HEK293 (cell line): ENCODE measurements around the gene TET3.
A peak's percentile ranks its signal among the peaks of the same experiment; 100 is the strongest.

Experiments used
- CTCF ChIA-PET: fragments of 350-600 bp; formaldehyde crosslinking; extraction: SDS; loops from one replicate; lab custom pipeline; 2021; ENCODE audit warnings: antibody characterized with exemption; lab: Yijun Ruan, JAX
- POLR2A ChIA-PET: fragments of 300-600 bp; formaldehyde crosslinking; extraction: SDS; loops from one replicate; lab custom pipeline; 2020; ENCODE audit warnings: antibody characterized with exemption, inconsistent platforms; lab: Yijun Ruan, JAX
- H3K27ac ChIP-seq: fragments of 200-500 bp; sonication (Bioruptor generic); 2 replicates; pipeline ENCODE4 v1.5.1; 2014; ENCODE audit warnings: low read depth, low read length, control low read depth, inconsistent platforms; ENCODE audit errors: extremely low read depth
- H3K36me3 ChIP-seq, 2 experiments: fragments of 200-500 bp in 1 of 2; sonication (Bioruptor generic) in 1 of 2; 1 replicate in 1 of 2; 2 replicates in 1 of 2; pipeline ENCODE4 v1.5.1; 2014 to 2017; ENCODE audit warnings: inconsistent platforms in 2 of 2, low read length in 2 of 2; ENCODE audit not compliant: control insufficient read depth in 2 of 2, insufficient read depth in 1 of 2
- H3K4me1 ChIP-seq: fragments of 200-500 bp; sonication (Bioruptor generic); 2 replicates; pipeline ENCODE4 v1.5.1; 2014; ENCODE audit warnings: mild to moderate bottlenecking, low read length, inconsistent platforms; ENCODE audit not compliant: control insufficient read depth, insufficient read depth
- H3K4me3 ChIP-seq: 2 replicates; pipeline ENCODE4 v1.5.1; 2011; ENCODE audit warnings: low read depth, mild to moderate bottlenecking, control low read depth, low read length, moderate library complexity
- H3K9me3 ChIP-seq: fragments of 200-500 bp; sonication (Bioruptor generic); 2 replicates; pipeline ENCODE4 v1.5.1; 2014; ENCODE audit warnings: low read depth, low read length, inconsistent platforms; ENCODE audit not compliant: control insufficient read depth, insufficient read depth
- SETDB1 ChIP-seq: IDR thresholded peaks from one replicate; pipeline ENCODE4 v1.6.1; 2017; ENCODE audit warnings: mild to moderate bottlenecking, low read length, moderate library complexity, mixed read lengths; ENCODE audit not compliant: insufficient read length
- ZNF10 ChIP-seq: fragments of 450-650 bp; formaldehyde crosslinking; IDR thresholded peaks from 2 replicates; pipeline ENCODE4 v1.5.1; 2017; ENCODE audit warnings: missing biosample characterization, missing genetic modification characterization
- ZNF146 ChIP-seq: fragments of 450-650 bp; formaldehyde crosslinking; IDR thresholded peaks from 2 replicates; pipeline ENCODE4 v1.5.1; 2016; ENCODE audit warnings: missing biosample characterization, missing genetic modification characterization
- ZNF174 ChIP-seq: fragments of 450-650 bp; formaldehyde crosslinking; IDR thresholded peaks from 2 replicates; pipeline ENCODE4 v1.5.0; 2017; ENCODE audit warnings: missing biosample characterization, mild to moderate bottlenecking, missing genetic modification characterization
- ZNF24 ChIP-seq: fragments of 450-650 bp; formaldehyde crosslinking; IDR thresholded peaks from 2 replicates; pipeline ENCODE4 v1.5.1; 2016; ENCODE audit warnings: missing biosample characterization, missing genetic modification characterization
- ZNF416 ChIP-seq: fragments of 450-650 bp; formaldehyde crosslinking; IDR thresholded peaks from 2 replicates; pipeline ENCODE4 v1.5.1; 2016; ENCODE audit warnings: missing biosample characterization, missing genetic modification characterization
- ZNF530 ChIP-seq: fragments of 450-650 bp; formaldehyde crosslinking; IDR thresholded peaks from 2 replicates; pipeline ENCODE4 v1.5.1; 2016; ENCODE audit warnings: low read depth, missing biosample characterization, missing genetic modification characterization
- ZNF623 ChIP-seq: fragments of 450-650 bp; formaldehyde crosslinking; IDR thresholded peaks from 2 replicates; pipeline ENCODE4 v1.5.1; 2016; ENCODE audit warnings: missing biosample characterization, missing genetic modification characterization
- ZNF664 ChIP-seq: fragments of 450-650 bp; formaldehyde crosslinking; IDR thresholded peaks from 2 replicates; pipeline ENCODE4 v1.5.1; 2016; ENCODE audit warnings: missing biosample characterization, missing genetic modification characterization
- ZSCAN4 ChIP-seq: fragments of 450-650 bp; formaldehyde crosslinking; IDR thresholded peaks from 2 replicates; pipeline ENCODE4 v1.5.1; 2017; ENCODE audit warnings: missing biosample characterization, missing genetic modification characterization
- TF ChIP-seq, protein P1 (sequence below): fragments of 450-650 bp; formaldehyde crosslinking; IDR thresholded peaks from 2 replicates; pipeline ENCODE4 v1.5.1; 2016; ENCODE audit warnings: missing biosample characterization, missing genetic modification characterization

The TET3 gene

DNA sequence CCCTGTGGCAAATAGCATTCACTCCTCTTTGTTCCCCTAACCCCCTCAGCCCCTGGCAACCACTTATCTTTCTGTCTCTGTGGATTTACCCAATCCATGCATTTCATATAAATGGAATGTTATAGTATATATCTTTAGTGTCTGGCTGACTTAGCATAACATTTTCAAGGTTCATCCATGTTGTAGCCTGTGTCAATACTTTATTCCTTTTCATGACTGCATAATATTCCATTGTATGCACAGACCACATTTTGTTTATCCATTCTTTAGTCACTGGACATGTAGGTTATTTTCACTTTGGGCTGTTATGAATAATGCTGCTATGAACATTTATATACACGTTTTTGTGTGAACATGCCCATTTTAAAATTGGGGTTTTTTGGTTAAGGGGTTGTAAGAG lies 42.8 kb downstream of the TET3 start:
- ChIA-PET POLR2A (no interaction called here), CTCF (interaction anchor here (0.7 kb wide), 1 partner anchor 41 kb away, joined by 3 read pairs; no protein-coding TSS in a partner anchor)
- H3K9me3 ChIP-seq: no peaks in the 10 kb centered on the region
- TF ChIP-seq ZSCAN4 (tag by site-specific recombination): no peak
- TF ChIP-seq ZNF146 (tag by site-specific recombination): peak; percentile 85
- no peak for TF ChIP-seq ZNF174 (tag by site-specific recombination)
- TF ChIP-seq ZNF530: no peak
- TF ChIP-seq, all 188 proteins: peak for 1
- H3K36me3 ChIP-seq: no peaks in the 10 kb centered on the region
- no peak overlapping the region for H3K27ac ChIP-seq
- no peak overlapping the region for H3K4me3 ChIP-seq
- peaks cover 14% of the 10 kb centered on the region; the same call in 1 of the 2 replicates for H3K4me1 ChIP-seq

DNA sequence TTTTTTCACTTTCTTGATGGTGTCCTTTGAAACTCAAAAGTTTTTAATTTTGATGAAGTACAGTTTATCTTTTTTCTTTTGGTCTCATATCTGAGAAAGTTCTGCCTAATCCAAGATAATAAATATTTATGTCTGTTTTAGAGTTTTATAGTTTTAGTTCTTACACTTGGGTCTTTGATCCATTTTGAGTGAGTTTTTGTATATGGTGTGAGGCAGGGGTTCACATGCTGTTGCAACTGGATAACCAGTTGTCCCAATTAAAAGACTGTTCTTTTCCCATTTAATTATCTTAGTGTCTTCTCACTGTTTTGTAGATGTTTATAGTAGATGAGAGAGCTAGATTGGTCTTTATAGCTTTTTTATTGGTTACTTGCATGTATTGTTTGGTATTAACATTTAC lies 43.6 kb downstream of the TET3 start:
- Histone ChIP-seq H3K27ac (no peak overlapping the region), H3K4me3 (no peak overlapping the region), H3K4me1 (peaks cover 18% of the 10 kb centered on the region; the same call in 1 of the 2 replicates), H3K9me3 (no peaks in the 10 kb centered on the region), H3K36me3 (no peaks in the 10 kb centered on the region)
- peak; percentile 57 for TF ChIP-seq SETDB1
- TF ChIP-seq, protein P1, sequence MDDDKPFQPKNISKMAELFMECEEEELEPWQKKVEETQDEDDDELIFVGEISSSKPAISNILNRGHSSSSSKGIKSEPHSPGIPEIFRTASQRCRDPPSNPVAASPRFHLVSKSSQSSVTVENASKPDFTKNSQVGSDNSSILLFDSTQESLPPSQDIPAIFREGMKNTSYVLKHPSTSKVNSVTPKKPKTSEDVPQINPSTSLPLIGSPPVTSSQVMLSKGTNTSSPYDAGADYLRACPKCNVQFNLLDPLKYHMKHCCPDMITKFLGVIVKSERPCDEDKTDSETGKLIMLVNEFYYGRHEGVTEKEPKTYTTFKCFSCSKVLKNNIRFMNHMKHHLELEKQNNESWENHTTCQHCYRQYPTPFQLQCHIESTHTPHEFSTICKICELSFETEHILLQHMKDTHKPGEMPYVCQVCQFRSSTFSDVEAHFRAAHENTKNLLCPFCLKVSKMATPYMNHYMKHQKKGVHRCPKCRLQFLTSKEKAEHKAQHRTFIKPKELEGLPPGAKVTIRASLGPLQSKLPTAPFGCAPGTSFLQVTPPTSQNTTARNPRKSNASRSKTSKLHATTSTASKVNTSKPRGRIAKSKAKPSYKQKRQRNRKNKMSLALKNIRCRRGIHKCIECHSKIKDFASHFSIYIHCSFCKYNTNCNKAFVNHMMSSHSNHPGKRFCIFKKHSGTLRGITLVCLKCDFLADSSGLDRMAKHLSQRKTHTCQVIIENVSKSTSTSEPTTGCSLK (tag by site-specific recombination): no peak
- ChIA-PET POLR2A (no interaction called here), CTCF (interaction anchor here (0.7 kb wide), 1 partner anchor 204 kb away, joined by 4 read pairs; no protein-coding TSS in a partner anchor)

GRCh38 chr2:74028741-74029140 lies 44.0 kb downstream of the TET3 start:
- TF ChIP-seq ZNF24 (tag by site-specific recombination): no peak
- TF ChIP-seq, all 188 proteins: peak for 0
- H3K36me3 ChIP-seq: no peaks in the 10 kb centered on the region
- no peak overlapping the region for H3K4me3 ChIP-seq
- H3K4me1 ChIP-seq: peaks cover 23% of the 10 kb centered on the region; the same call in 1 of the 2 replicates
- POLR2A ChIA-PET: no interaction called here
- no peaks in the 10 kb centered on the region for H3K9me3 ChIP-seq
- H3K27ac ChIP-seq: no peak overlapping the region
- CTCF ChIA-PET: interaction anchor here (0.6 to 0.9 kb wide), 3 partner anchors 13 to 204 kb away, joined by 3 to 4 read pairs (median 3); no protein-coding TSS in a partner anchor

DNA sequence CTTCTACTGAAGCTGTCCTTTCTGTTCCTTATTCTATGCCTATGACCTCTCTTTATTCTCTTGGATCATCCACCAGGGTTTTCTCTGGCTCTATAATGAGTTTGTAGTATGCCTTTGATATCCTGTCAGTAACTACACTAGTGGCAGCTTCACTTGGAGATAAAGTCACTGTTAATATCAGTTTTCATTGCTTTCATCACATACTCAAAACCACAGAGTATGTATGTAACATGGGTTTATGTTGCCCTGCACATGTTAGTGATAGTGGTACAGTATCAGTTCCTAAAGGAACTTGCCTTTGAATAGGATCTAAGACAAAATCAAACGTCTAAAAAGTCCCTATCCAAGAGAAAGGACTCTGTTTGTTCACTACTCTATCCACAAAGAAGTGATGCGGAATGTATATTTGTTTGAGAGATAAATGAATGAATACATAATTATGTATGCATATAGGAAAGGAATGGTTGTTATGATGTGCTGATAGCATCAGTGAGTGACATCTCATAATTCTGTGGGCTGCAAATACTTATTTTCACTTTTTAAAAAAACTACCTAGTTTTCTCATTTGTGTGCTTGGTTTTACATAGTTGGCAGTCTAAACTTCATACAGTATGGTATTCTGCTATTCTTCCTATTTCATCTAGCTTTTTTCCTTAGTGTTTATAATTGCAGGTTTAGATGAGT lies 45.1 kb downstream of the TET3 start:
- H3K4me3 ChIP-seq: no peak overlapping the region
- peaks cover 23% of the 10 kb centered on the region; the same call in 1 of the 2 replicates for H3K4me1 ChIP-seq
- H3K27ac ChIP-seq: no peak overlapping the region
- TF ChIP-seq ZNF416: no peak
- no peak for TF ChIP-seq ZNF623 (tag by site-specific recombination)
- TF ChIP-seq ZNF10 (tag by site-specific recombination): no peak
- 0 out of 2 replicates have a peak, but pooled peaks have one; percentile 47 for TF ChIP-seq ZNF664 (tag by site-specific recombination)
- ChIA-PET CTCF (interaction anchor here (0.7 to 0.9 kb wide), 2 partner anchors 12 to 70 kb away, joined by 3 read pairs; no protein-coding TSS in a partner anchor), POLR2A (no interaction called here)
- no peaks in the 10 kb centered on the region for H3K36me3 ChIP-seq
- no peaks in the 10 kb centered on the region for H3K9me3 ChIP-seq
